Measurements from ENCODE around the gene RGCC.

RGCC gene

DNA sequence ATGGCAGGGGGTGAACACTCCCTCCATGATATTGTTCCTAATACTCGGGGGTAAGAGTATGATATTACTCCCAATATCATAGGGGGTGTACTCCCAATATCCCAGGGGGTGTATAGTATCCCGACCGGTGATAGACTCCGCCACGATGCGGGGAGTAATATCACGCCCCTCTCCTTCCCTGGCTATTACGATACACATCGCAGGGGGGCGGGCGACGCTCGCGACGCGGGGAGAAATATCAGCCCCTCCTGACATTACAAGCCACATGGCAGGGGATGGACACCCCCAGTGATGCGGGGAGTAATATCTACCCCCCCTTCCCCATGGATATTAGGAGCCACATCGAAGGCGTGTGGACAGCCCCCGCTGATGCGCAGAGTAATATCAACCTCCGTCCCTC lies 3.2 kb upstream of the RGCC start:
- no peak for DNase-seq

DNA sequence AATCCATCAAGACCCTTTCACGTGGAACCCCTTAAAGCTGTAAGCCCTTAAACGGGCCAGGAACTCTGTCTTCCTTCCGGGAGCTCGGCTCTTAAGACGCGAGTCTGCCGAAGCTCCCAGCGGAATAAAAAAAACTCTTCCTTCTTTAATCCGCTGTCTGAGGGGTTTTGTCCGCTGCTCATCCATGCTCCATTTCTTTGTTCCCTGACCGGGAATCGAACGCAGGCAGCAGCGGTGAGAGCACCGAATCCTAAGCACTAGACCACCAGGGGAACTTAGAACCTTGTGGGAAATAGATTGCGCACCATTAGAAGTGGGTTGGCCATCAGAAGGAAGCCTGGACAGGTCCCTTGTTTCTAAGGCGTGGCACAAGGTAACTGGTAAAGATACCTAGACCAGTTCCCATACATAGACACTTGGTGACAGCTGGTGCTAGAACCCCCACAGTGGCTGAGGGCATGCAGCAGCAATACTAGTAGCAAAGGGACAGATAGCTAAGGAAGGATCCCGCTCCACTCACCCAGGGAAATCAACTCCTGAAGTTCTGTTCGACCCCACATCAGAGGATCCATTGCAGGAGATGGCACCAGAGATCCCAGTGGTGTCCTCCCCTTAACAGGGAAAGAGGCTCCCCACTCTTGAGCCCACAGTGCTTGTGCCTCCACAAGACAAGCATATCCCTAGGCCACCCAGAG lies 1.5 kb upstream of the RGCC start:
- DNase-seq, result no peak

DNA sequence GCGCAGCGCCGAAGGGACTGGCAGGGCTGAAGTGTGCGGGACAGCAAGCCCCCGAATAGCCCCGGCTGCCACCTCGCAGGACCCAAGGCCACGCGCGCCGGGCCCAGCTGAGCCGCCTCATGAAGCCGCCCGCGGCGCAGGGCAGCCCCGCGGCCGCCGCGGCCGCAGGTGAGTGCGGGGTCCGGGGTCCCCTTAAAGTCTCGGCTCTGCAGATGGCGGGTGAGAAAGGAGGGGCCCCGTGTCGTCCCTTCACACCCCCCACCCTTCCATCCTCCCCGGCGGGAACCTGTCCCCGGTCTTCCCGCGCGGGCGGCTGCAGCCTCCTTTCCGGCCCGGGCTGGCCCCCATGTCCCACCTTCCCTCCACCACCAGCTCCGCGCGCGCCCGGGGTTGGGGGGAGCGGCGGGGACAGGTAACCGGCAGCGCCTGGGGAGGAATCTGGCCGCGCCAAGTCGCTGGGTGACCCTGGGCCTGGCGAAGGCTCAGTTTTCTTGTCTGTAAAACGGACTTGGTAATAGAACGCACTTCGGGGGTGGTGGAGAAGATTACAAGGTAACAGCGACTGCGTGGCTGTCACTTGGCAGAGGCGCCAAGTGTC lies 338 bp downstream of the RGCC start:
- no peak for DNase-seq

DNA sequence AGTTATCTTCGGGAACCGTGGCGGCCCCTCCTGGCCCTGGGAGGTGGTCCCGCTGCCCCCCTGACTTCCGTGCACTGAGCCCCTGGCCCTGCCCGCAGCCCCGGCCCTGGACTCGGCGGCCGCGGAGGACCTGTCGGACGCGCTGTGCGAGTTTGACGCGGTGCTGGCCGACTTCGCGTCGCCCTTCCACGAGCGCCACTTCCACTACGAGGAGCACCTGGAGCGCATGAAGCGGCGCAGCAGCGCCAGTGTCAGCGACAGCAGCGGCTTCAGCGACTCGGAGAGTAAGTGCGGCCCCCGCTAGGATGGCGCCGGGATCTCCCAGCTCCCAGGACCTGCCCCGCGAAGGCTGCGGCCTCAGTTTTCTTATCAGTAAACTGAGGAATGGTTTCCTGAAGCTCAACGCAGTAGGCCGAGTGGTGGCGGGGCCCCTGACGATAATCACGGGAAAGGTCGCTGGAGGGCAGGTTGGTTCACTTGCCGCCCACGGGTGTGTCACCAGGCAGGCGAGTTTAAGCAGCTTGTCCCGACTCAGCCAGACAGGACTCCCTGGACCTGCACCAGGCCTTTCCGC lies 924 bp downstream of the RGCC start:
- DNase-seq, result no peak

DNA sequence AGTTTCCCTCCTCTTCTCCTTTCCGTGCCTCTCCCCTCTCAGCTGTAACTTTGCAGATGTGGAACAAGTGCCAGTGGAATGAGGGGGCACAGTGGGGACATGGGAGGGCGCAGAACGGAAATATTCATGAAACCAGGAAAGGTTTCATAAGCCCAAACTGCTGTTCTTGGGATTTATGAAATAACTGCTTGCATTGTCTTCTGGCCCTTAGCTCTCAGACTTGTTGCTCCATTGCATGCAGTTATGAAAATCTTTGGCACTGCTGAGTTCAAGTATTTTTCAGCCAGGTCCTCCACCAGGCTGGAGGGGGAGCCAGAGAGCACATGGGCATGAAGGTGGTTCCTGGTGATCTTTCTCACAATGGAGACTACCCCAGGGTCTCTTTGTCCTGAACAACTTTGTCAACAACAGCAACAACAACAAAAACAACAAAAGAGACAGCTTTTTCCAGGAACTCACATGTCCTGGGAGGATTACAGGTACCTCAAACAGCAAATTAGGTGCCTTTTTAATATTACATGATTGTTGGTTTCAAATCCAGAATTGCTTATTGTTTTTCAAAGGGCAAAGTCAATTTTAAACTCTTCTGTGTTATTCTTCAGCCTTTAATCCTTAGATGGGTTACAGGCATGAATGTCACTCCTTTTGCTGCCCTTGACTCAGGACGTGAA lies 1.5 kb downstream of the RGCC start:
- no peak for DNase-seq

DNA sequence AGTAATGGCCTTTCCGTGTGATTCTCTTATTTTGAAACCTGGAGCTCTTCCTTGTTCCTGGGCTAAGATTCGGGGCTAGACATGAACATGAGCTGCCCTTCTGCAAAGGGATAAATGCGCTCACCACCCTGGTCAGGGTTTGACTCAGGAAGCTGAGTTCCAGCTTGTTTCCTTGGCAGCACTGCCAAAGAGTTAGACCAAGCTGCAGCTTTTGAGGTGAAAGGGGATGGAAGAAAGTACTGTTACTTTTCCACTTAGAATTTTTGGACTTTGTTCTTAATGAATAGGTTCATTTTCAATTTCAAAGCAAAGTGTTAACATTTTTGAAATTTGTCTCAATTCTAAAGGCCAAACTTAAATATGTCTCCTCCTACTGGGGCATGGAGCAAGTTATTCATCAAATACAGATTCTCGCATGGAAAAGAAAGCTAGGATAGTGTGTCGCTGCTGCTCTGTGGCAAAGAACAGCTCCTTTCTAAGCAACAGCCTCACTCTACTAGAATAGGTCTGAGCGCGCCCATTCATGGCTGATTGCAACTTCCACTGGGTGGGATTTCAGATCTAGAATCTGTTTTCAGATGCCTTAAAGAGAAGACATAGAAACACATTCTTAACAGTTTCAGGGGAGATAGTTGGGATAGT lies 2.2 kb downstream of the RGCC start:
- DNase-seq, result peak in 1 of 2 donors; percentile 36

DNA sequence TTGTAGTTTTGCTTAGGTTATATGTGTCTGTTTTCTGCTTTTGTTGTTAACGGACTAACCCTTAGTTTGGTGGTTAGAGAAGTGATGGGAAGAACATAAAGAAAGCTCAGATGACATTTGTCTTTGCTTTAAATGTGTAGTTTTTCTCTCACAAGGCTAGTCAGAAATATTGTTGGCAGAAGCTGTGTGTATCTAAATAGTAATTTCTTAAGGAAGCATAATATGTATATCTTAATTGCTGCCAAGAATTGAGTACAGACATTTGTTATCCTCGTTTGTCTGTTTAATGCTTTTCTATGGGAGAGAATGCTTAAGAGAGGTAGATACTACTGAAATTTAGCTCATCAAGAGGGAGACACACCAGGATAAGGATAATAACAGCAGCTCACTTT lies 2.7 kb downstream of the RGCC start:
- DNase-seq, result no peak

DNA sequence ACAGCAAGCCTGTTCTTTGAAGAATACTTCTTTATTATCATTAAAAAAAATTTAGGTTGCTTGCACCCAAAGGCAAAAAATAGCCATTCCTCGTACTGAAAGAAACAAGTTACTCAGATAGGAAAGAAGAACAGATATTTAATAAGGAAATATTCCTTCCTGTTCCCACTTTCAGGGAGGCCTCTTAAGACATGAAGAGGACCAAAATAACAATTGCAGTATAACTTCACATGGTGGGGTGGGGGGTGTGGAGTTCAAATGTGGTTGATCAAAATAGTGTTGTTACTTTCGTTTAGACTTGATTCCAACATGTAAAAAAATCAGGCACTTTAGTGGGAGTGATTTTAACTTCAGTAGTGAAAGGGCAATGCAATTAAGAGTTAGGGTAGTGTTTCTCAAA lies 3.6 kb downstream of the RGCC start:
- DNase-seq, result no peak

DNA sequence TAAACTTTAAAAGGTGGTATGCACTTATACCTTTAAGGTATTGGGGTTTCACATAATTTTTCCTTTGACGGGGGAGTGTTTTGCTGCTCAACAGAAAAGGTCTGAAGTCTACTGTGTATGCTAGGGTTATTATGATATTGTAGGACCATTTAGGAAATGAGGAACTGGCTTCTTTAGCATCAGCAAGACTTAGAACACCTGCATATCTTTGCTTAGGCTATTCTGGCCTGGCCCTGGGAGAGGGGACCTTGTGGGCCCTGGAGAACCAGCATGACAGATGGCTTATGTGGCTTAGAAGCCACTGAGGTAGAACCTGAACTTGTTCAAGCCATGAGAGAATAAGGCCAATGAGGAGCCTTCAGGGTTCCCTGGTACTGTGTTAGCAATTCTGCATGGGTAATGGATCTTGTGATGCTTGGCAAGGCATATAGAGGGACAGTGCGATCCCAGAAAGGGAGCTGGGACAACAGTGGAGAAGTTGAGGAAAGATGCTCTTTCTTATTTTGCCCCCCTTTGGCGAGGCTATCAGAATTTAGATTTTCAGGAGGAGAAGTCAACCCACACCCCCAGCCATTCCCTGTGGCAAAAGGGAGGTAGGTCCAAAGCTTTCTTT lies 4.3 kb downstream of the RGCC start:
- DNase-seq, result no peak

DNA sequence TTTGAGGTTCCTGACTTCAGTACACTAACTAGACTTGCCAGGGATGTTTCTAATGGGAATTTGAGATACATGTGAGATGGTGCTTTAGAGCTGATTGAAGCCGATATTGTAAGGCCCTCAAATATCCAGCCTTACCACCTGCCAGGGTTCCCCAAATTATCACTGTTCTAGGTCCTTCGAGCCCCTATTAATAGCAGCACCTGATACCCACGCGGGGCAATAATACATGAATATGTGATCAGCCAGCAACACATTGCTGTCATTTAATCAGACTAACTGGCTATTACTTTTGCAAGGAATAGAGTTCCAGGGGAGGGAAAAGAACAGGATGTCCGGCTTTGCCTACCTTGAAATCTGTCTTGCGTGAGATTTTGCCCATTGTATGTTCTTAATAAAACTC lies 5.1 kb downstream of the RGCC start:
- DNase-seq, result no peak

DNA sequence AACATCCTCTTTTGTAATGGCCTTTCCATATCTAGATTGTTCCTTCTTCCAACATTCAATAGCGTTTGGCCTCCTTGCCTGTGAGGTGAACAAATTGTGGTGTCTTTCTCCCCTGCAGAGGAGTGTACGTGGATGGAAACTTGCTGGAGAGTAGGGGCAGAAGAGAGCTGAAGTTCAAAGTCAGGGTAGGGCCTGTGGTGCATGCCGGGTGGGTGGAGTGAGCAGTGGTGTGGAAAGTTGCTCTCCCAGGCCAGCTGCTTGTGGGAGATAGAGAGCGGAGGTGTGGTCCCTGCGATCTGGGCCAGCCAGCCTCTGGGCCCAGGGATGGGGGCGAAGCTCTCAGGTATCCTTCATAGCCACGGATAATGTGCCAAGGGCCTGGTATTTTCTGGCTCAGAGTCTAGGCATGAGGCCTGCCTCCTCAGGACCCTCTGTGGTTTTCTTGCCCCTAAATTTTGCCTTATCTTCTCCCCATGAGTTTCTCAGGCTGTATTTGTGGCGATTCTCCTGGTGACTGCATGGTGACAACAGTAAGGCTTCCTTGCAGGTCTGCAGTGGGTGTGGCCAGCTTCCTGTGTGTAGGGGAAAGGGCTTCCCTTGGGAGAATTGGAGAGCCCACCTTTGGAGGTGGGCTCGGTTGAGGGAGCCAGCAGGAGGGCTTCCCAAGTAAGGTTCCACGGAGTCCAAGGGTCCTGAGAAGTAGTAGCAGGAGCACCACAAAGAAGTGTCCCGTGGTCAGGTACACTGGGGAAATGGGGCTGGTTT lies 6.7 kb downstream of the RGCC start:
- no peak for DNase-seq

DNA sequence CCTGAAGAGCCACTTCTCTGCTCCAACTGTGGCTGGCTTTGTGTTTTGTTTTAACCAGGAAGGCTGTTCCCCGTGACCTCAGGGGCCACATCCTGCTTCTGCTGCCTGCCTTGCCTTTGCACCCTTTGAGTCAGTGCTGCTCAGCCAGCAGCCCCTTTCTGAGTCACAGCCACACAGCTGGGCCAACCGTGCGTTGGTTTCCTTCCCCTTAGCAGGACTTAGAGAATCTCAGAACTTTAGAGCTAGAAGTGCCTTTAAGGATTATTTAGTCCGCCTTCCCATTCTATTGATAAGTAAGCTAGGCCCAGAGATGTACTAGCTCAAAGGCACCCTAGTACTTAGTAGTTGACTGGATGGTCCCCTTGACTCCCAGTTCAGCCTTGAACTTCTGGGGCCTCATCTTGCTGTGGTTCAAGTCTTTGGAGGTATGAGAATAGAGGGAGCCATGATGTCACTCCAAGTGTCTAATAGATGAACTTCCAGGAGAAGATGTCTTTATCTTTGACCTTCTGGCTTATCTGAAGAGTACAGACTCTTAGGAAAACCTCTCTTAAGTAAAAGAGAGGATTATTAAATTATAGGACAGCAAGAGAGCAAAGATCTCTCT lies 8.0 kb downstream of the RGCC start:
- DNase-seq, result no peak

DNA sequence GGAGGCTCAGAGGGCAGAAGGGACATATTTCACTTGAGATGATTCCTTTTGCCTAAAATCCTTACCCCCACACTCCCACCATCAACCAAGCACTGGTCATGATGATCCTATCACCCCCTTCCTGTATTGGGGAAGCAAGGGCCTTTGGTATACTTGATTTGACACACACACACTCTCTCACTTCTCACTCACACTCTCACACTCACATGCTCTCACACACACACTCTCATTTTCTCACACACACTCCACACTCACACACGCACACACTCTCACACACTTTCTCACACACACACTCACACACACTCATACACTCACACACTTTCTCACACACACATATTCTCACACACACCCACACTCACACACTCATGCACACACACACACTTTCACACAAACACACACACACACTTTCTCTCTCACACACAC lies 8.6 kb downstream of the RGCC start:
- DNase-seq, result no peak

DNA sequence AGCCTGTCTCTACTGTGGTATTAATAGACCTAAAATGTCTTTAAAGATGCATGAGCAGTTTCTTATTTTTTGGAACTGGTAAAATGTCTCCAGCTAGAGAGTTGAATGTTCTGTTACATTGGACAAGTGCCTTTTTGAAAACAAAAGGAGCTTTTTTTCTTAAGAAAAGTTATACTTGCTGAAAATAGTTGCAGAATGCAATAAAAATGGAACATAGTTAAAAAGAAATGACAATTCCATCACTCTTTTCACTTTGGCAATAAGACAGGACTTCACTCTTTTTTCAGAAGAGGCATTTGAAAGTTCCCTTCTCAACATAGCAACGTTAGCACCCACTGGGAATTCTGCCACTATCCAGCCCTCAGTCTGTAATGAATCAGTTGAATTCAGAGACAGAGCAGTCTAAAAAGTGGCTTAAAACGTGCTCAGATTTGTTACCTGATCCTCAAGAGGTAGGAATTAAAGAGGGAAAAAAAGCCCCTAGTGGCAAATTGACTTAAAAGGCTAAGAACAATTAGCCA lies 10.1 kb downstream of the RGCC start:
- DNase-seq, result no peak

DNA sequence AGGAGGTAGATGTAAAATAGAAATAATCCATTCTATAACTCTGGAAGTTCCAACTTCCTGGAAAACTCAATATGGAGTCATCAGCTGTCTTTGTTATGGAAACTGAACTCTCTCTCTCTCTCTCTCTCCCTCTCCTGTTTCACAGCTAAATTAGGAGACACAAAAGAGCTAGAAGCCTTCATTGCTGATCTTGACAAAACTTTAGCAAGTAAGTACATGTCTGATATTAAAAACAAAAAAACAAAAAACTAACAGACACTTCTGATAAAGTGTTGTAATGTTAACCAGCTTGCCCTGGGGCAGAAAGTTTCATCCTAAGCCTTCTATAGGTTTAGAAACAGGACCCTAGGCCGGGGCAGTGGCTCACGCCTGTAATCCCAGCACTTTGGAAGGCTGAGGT lies 11.3 kb downstream of the RGCC start:
- no peak for DNase-seq

DNA sequence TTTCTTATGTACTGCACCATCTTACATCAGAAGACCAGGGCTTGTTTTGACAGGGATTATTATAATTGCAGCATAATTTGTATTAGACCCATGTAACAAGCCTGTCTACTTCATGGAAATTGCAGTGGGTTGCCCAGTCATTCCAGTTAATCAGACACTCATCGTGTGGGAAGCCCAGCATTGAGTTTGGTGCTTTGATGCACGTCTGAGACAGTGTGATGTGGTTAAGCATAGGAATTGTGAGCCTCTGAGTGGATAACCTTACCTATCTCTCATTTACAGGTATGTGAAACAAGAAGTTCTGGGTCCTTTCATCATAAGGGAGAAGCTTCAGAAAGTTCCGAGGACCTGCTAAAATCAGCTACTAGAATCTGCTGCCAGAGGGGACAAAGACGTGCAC lies 12.8 kb downstream of the RGCC start:
- DNase-seq, result no peak

DNA sequence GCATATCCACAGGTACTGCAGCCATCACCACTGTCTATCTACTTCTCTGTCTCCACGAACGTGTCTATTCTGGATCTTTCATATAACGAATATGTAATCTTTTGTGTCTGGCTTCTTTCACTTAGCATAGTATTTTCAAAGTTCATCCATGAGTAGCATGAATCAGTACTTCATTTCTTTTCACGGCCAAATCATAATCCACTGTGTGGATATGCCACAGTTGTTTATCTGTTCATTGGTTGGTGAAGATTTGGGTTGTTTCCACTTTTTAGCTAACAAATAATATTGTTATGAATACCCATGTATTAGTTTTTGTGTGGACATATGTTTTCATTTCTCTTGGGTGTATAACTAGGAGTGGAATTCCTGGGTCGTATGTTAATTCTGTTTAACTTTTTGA lies 14.4 kb downstream of the RGCC start:
- DNase-seq, result no peak

DNA sequence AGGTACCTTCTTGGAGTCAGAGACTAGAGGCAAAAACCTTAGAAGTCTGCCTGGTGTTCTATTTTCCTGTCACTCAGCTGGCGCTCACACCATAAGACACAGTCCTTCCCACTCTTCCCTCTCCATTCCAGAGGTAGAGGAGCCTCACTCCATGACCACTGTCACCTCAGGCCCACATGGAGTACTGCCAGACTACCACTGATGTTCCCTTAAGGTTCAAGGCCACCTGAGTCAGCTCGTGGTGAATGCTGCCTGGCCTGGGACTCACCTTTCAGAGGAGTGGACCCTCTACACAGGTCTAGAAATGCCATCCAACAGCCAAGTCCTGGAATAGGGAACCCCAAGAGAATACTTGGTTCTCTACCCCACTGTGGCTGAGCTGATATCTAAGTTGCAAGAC lies 29.9 kb downstream of the RGCC start:
- DNase-seq, result no peak

DNA sequence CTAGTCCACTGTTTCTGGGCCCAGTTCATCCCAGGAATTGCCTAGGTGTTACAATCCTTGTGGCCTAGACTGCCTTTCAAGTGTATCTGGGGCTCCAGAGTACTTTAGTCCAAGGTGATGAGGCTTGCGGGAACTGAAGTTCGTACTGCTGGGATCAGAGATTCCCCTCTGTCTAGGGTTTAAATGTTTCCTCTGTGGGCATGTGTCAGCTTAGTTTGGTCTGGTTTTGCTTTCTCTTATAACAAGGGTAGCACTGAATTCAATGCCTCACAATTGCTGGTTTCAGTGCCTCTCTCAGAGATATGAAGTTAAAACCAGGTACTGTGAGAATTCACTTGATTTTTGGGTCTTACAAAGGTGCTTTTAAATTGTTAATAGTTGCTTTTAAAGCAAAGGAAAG lies 30.8 kb downstream of the RGCC start:
- no peak for DNase-seq

DNA sequence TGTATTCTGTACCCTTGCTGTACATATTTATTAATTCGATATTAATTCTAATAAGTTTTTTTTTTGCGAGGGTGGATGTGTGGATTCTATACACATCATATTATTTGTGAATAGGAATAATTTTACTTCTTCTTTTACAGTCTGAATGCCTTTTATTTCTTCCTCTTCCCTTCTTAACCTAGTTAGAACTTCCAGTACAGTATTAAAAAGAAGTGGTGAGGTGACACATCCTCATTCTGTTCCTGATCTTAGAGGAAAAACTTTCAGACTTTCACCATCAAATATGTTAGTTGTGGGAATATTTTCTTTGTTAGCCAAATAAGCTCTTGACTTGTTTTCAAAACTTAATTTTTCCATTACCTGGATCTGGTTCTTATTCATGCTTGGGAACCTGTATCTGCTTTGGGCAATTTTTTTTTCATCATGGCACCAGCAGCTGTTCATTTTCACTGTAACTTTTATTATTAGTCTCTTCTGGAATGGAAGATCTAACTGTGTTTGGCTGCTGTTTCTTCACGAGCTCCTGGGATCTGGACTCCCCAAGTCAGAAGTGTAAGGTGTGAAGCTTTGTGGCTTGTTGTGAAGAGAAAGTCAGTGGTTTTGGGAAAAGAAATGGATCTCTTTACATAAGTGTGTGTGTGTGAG lies 33.1 kb downstream of the RGCC start:
- DNase-seq, result no peak

DNA sequence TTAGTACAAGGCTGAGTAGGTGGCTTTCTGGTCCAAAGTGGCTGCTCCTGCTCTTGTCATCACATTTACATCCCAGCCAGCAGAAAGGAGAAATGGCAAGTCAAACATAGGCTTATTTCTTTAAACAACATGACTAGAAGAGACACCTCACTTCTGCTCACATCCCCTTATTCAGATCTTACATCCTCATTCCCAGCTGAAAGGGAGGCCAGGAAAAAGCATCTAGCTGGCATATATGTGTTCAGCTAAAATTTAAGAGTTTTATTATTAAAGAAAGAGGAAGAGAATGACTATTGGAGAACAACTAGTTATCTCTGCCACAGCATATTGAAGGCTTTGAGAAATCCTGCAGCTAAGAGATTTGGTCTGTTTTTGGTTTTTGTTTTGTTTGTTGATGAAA lies 34.1 kb downstream of the RGCC start:
- no peak for DNase-seq

Measured in hippocampal formation (tissue), 2 donors.